ENCODE measurements around the gene WIPF1. TPM values are rescaled to one million over a fixed set of nuclear protein-coding genes. Genes with fewer than 3 reads are reported as not detected.

WIPF1 gene
- polyA plus RNA-seq, 5 donors, result 25.9 to 33.5 (median 31.1) TPM

DNA sequence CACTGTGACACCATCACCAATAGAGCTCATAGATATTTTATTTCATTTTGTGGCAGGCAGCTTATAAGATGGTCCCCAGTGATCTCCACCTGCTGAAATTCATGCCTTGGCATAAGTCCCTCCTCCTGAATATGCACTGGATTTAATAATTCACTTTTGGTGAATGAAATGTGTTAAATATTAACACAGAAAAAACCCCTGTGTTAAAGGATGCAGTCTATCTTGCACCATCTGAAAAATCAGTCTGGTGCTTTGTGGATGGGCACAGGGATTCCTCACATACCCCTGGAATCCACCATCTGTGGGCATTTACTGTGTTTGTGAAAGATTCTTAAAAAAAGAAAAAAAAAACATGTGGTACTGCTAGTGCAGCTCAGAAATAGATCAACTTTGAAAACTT is 26.1 kb upstream of the WIPF1 start:
- DNase-seq, result no peak

DNA sequence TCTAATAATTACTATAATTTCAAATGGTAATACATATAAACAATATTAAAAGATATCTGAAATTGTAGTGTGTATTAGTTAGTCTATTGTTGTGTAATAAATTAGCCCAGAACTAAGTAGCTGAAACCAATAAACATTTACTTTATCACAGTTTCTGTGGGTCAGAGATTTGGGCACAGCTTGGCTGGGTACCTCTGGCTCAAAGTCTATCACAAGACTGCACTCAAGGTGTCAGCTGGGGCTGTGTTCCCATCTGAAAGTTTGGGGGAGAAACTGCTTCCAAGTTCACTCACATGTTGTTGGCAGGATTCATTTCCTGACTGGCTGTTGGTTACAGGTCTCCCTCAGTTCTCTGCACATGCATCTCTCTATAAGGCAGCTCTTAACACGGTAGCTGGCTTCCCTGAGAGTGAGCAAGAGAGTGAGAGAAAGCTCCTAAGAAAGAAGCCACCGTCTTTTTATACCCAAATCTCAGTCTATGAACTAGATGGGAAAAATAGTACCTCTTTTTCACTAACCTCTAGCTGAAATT is 25.6 kb upstream of the WIPF1 start:
- DNase-seq, result no peak

DNA sequence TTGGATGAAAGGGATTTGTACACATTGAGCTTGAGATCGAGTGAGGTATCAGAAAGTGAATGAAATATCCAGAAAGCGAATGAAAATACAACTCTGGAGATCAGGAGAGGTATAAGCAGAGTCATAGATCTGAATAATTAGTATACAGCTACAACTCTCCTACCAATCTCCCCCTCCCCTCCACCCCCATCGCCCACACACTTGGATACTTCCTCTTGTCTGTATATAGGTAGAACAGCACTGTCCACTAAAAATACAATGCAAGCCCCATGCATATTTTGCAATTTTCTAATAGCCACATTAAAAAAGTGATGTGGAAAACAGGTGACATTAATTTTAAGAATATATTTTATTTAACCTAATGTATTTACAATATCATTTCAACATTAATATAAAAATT is 23.7 kb upstream of the WIPF1 start:
- DNase-seq, result no peak

DNA sequence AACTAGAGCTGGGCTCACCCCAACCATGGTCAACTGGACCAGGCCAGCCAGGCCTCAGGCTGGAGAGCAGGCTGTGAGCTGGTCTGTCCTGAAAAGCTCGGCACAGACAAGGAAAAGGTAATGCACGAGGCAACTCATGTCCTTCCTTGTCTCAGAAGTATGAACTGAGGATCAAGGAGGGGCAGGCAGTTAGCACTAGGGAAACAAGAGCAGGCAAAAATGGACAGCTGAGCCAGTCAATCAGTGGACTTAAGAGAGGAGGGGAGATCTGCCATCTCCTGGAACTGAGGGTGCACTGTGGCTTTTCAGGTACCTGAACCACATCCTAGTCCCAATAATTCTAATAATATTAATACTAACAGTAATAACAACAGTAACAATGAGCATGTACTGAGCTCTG is 20.6 kb upstream of the WIPF1 start:
- no peak for DNase-seq

DNA sequence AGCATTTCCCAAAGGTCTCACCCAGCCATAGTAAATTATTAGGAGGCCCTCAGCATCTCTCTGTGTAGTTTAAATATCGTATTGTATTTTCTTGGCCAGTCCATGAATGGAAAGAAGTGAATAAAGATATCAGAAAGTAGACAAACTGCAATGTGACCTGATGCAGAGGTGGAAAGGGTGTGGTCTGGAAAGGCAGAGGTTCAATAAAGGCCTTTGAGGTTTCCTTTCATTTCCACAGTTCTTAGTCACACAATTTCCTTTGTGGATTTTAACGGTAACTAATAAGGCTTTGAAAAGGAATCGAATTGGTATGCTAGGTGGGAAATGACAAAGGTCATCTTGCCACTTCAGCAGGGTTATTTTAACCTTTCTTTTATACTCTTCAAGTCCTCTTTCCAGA is 20.1 kb upstream of the WIPF1 start:
- DNase-seq, result no peak

DNA sequence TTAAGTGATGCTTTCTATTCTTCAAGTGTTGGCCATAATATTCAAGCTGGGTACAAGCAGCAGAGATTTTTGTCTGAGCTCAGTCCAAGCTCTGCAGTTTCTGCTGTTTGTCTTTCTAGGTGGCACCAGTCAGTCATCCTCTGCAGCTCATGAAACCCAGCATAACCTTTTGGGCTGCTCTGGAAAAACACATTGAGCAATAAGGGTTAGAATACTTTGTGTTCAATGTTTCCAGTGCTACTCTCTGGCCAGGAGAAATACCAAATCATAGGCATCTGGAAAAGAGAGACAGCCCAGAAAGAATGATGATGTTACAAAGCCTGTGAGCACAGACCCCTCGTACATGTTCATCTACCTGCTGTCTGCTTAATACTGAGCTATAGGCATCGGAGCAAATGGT is 19.5 kb upstream of the WIPF1 start:
- DNase-seq, result no peak

DNA sequence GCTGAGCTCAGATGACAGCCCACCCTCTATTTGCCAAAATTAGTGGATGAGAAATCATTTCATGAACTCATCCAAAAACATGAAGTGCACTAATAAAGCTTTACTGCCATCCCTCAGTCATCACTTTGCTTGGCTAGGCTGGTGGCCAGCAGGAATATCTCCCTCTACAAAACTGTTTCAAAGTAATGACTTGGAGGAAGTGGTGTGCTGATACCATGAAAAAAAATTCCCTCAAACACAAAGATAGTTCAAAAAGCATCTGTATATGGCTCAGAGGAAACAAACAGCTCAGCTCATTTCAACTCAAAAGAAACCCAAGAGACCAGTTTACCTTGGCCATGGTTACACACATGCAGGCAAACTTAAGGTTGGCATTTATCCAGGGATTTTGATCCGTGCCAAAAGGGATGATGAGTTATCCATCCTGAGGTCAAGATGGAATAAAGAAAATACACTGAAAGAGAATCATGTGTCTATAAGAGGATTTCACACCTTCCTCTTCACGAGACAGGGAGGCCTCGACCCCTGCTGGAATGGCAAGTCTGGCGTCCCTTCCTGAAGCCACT is 18.4 kb upstream of the WIPF1 start:
- DNase-seq, result no peak

DNA sequence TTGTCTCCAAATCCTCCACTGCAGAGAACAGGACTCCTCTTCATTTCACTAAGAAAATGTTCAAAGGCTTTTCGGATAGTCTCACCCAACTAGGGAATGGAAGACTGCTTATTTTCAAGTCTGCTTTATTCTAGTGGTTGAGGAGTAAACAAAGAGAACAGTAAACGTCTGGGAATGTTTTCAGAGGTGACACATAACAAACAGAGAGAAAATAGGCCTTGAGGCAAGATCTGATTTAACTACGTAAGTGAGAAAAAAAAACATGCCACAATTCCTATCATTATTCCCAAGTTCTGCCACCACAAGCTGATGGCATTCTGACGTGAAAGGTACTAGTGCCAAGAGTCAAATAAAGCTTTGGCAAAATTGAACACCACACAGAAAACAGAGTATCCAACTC is 16.7 kb upstream of the WIPF1 start:
- DNase-seq, result no peak

DNA sequence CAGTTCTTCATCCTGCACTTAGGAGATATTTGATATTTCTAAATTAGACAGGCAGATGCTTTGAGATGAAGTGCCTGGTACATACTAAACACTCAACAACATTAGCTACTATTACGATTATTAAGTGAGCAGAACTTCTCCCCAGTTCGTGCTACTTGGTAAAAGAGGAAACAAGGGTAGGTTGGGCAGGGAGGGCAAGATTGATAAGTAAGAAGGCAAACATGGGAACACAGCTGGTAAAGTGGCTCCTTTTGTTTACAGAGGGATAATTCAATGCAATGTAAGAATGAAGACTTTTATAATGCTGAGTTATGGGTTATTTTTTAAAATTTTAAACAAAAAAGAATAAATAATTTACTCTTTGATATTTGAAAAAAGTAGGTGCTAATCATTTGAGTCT is 15.9 kb upstream of the WIPF1 start:
- DNase-seq, result no peak

DNA sequence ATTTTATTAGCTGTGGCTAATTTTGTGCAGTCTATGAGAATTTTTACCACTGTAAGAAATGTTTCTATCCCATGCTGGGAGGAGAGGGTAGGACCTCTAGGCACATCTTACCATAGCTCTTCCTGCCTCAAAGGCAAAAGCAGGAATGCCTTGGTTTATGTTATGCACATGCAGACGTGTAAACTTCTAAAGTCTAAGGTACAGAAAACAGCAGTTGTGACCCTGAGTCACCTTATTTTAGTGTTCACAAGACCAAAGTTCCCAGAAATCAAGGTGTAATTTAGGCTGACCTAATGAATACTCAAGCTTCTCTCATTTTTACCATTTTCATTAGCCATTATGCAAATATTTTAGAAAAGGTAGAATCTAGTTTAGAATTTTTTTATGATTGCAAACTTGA is 15.4 kb upstream of the WIPF1 start:
- no peak for DNase-seq

DNA sequence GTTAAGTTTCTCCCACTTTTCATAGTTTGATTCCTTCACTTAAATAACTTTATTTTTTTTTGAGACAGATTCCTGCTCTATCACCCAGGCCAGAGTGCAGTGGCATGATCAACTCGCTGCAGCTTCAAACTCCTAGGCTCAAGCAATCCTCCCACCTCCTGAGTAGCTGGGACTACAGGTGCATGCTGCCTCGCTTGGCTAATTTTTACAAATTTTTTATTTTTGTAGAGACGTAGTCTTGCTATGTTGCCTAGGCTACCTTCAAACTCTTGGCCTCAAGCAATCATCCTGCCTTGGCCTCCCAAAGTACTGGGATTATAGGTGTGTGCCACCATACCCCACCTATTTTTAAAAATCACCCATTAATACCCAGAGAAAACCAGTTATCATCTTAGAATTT is 14.2 kb upstream of the WIPF1 start:
- no peak for DNase-seq

DNA sequence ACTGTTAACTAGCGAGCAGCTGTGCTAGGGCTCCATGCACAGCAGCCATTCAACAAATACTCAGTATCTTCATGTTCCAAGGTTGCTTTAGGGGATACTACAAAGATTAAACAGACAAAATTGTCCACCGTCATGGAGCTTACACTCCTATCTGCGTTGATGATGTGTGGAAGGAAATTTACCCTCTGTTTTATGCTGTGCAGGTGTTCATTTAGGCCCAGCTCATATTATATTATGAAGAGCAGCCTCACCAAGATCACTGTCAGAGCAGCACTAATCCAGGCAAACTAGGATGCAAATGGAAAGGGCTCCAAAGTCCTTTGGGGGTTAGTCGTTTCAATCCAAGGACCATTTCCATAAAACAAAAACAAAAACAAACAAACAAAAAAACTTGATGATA is 13.4 kb upstream of the WIPF1 start:
- DNase-seq, result no peak

DNA sequence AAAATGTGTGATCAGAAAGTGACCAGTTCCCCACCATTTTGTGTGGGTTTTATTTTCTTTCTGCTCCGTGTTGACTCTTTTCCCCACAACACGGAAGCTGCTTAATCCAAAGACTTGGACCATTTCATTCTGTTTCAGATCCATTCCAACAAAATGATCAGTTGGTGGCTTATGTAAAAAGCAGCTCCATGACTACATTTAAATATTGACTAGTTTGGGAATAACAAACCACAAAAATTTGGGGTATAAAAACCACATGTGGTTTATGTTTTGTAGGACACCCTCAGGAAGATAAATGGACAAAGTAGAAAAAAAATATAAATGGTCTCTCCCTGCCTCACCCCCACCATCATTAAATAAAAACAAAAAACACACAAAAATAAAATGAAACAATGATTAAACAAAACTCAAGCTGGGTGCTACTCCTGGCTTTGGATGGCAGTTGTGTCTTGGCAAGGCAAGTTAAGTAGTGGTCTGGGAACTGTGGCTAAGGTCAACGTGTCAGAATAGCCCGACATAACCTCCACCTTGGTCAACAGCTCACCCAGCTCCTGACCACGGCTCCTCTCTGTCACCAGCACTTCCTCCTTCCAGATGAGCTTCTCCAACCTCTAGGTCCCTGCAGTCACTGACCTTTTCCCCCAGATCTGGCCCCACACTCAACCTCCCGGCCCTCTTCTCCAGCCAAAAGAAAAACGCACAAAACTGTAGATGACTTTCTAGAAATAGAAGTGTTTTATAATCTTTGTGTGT is 12.8 kb upstream of the WIPF1 start:
- DNase-seq, result no peak

DNA sequence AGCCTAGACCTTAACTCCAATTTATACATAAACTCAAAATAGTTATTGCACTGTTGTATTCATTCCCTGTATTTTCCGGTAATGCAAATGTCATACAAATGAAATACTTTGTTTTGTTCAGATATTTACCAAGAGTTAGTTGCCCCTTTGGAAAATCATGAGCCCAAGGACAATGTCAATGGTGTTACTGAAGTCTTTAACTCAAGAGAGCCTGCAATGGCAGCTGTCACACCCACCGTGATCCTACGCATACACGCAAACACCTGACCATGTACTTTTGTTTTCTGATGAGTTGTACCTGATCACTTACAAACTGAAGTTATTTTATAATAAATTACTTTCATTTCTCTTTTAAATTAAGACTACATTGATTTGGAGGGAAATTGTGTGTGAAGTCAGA is 11.7 kb upstream of the WIPF1 start:
- DNase-seq, result no peak

DNA sequence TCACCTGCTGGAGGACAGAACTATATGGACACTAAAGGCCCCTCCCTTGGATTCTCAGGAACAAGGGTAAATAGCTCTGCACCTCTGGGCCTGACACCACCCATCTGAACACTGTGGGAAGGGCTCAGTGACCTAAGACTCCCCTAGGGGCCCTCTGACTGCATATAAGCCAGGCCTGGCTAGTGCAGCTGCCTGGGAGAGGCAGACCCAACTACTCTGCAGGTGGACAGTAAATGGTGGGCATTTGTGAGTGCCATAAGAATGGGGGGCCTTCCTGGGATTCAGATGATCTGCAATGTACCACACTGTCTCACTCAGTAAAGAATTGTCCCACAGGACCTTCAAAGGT is 11.2 kb upstream of the WIPF1 start:
- DNase-seq, result no peak

DNA sequence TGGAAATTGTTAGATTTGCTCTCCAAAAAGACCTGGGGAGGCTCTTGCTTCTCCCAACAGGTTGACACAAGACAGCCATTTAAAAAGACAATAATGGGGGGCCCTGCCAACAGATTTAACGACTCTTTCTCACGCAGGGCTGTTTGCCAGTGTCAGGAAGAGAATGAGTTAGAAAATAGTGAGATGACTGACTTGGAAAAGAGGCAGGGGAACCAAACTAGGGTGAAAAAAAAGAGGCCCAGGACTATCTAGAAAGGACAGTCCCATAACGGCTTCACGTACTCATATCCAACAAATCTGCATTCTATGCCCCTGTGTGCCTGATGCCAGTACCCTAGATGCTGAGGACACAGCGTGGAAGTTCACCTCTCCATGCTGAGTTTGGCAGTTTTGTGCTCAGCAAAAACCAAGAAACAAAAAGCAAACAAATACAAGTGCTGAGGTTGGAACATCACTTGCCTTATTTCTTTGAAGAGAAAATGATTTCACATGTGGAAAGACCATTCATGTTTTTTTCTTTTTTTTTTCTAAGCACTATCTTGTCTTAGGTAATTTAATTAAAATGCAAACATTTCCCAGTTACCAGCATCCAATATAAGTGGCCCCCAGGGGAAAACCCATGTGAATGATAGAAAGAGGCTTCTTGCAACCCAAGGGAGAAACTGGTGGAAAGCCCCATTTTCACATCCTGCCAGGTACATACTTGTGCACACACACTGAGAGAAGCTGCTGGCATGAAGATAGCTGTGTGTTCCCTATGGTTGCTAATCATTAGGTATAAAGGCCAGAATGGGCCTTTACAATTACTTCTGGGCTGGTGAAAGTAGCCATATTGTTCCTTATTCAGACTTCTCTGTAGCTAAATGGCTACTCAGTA is 10.6 kb upstream of the WIPF1 start:
- no peak for DNase-seq

DNA sequence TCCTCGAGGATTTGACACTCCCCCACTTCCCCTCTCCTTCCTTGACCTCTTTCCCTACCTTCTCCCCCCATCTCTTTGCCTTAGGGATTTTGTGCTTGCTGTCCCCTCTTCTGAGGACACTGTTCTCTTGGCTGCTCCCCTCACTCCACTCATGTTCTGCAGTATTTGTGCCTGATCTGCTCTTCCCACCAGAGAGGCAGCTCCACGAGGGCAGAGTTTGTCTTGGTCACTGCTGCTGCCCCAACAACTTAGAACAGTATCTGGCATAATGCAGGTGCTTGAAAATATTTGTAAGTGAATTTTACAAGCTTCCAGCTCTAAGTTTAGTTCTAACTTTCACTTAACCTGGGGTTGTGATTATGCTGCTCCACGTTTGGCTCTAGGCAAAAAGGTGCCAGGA is 10.0 kb upstream of the WIPF1 start:
- no peak for DNase-seq

DNA sequence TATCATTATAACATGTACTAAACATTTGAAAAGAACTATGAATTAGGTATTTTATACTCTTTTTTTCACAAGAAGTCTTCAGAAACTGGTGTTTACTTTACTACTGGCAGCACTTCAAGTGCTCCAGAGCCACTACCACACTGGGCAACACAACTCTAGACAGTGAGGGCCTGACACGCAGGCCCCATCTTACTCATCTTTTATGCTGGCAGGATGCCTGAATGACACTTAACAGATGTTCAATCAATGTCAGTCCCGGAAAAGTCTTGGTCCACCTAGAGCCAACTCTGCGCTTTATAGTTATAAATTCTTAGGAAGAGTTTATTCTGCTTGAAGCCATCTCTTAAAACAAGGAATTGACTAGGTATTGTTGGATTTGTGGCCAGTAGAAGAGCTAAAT is 8.7 kb upstream of the WIPF1 start:
- no peak for DNase-seq

DNA sequence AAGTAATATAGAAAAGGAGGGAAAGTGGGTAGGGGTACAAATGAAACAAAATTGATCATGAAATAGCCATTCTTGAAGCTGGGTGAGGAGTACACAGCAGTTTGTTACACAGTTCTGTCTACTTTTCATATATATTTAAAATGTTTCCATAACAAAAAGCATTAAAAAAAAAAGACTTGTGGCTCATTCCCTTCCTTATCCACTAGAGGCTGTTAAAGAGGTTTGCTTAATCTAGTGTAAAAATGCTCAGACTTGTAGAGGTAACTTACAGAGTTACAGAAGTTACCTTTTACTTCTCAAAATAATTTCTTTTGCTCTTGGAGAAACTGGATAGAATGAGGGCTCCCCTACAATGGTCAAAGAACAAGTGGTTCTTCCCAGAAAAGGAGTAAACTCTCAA is 8.1 kb upstream of the WIPF1 start:
- no peak for DNase-seq

DNA sequence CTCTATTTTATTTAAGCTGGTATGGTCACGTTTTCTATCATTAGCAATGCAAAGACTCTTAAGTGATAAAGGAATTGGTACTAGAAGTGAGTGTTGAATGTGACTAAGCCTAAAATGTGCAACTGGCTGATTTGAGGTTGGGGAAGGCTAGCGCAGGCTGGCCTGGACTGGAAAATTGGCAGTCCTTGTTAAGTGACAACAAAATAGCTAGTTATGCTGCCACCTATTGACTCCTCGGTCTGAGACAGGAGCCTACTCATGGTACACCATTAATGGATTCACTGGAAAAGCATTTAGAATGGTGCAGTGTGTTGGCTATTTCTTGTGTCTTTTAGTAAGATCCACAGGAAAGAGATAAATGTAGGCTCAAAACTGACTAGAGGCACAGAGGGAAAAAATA is 5.7 kb upstream of the WIPF1 start:
- peak in 1 of 2 donors; percentile 26 for DNase-seq

DNA sequence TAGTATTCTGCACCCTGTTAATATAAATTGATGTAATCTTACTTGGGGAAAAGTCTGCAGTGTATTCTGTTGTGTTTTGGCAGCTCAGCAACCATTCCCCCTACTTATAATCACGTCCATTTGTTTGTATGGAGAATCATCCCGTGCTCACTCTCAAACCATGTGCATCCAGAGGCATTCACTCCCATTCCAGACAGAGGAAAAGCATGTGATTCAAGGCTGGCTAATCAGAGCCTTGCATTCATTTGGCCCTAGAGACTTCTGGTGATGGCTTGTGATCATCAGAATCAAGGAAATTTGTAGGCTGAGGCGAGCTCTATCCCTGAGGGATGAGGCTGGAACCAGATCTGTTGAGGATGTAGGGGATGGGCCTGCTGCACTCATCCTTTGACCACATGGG is 5.1 kb upstream of the WIPF1 start:
- DNase-seq, result no peak

DNA sequence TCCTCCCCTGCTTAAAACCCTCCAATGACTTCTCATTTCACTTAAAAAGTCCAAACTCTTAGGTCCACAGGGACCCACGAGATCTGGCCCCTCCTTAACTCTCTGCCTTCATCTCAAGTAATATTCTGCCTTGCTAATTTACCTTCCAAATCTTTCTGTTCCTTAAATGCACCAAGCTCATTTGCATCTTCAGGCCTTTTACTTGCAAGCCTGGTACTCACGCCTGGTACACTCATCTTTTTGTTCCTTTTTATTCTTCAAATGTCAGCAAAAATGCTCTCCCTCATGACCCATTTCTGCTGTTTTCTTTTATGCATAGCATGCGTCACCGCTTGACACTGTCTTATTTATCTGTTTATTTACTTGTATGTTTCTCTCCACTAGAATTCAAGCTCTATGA is 2.7 kb upstream of the WIPF1 start:
- DNase-seq, result no peak

DNA sequence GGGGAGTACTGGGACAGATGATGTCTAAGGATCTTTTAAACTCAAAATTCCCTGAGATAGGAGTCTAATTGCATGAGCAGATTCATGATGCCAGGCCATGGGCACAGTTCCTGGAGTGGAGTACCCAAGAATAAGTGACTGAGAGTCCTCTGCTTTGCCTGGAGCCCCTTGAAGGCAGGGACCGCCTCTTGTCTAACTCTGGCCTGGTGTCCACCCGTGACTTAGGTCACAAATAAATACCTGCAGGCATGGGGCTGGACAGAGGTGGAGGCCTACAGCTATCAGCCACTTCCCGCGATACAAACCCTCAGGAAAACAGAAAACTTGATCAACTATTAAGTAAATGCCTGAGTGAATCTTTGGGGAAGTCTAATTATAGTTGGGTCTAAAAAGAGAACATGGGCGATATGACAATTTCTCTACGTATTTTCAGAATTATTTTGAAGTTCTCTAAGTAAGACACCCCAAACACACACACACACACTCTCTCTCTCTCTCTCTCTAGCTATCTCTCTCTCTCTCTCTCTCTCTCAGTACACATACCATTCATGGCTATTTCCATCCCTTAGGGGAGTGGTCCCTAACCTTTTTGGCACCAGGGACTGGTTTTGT is 1.8 kb upstream of the WIPF1 start:
- no peak for DNase-seq
